Neural cell (in vitro differentiated cells): ENCODE results near the gene EEF1AKMT2. TPM values are rescaled to one million over a fixed set of nuclear protein-coding genes. Genes with fewer than 3 reads are reported as not detected.

Experiments
- H2AFZ ChIP-seq: fragments of 200-600, 300-800 bp; sonication (generic), shearing (Covaris generic); 2 replicates; pipeline ENCODE4 v1.6.0; 2014; ENCODE audit warnings: low read depth, mild to moderate bottlenecking, antibody characterized with exemption, low read length, moderate library complexity
- H3F3A ChIP-seq: fragments of 200-600 bp; shearing (Covaris generic); 2 replicates; pipeline ENCODE4 v1.6.1; 2016; ENCODE audit warnings: mild to moderate bottlenecking, moderate library complexity, mixed read lengths, antibody characterized with exemption, low read length; ENCODE audit not compliant: insufficient read depth, poor library complexity, severe bottlenecking
- H3K27ac ChIP-seq: fragments of 200-600, 300-800 bp; sonication (generic), shearing (Covaris generic); 2 replicates; pipeline ENCODE4 v1.5.1; 2014; ENCODE audit warnings: mild to moderate bottlenecking, low read length, moderate library complexity
- H3K27me3 ChIP-seq: fragments of 300-800, 200-600 bp; sonication (generic), shearing (Covaris generic); 2 replicates; pipeline ENCODE4 v1.6.0; 2014; ENCODE audit warnings: mild to moderate bottlenecking, low read depth, low read length, moderate library complexity; ENCODE audit not compliant: insufficient read depth
- H3K36me3 ChIP-seq: fragments of 300-800, 200-600 bp; sonication (generic), shearing (Covaris generic); 2 replicates; pipeline ENCODE4 v1.5.1; 2014; ENCODE audit warnings: mild to moderate bottlenecking, antibody characterized with exemption, low read length, moderate library complexity; ENCODE audit not compliant: insufficient read depth
- H3K4me2 ChIP-seq: fragments of 300-800, 200-600 bp; sonication (generic), shearing (Covaris generic); 2 replicates; pipeline ENCODE4 v1.6.0; 2014; ENCODE audit warnings: mild to moderate bottlenecking, low read length
- H3K4me3 ChIP-seq: fragments of 300-800, 200-600 bp; sonication (generic), shearing (Covaris generic); 2 replicates; pipeline ENCODE4 v1.5.1; 2014; ENCODE audit warnings: mild to moderate bottlenecking, low read length, moderate library complexity
- H3K79me2 ChIP-seq: fragments of 200-600 bp; shearing (Covaris generic); replicated peaks from 2 replicates; pipeline ENCODE4 v1.6.0; 2014; ENCODE audit warnings: mild to moderate bottlenecking, low read length, moderate library complexity; ENCODE audit not compliant: insufficient read depth
- H3K9ac ChIP-seq: fragments of 300-800, 200-600 bp; sonication (generic), shearing (Covaris generic); 2 replicates; pipeline ENCODE4 v1.6.1; 2016; ENCODE audit warnings: mild to moderate bottlenecking, low read length, mixed read lengths
- H3K9me2 ChIP-seq: fragments of 200-600 bp; shearing (Covaris generic); 2 replicates; pipeline ENCODE4 v1.6.1; 2016; ENCODE audit warnings: mild to moderate bottlenecking, low read length, mixed read lengths; ENCODE audit not compliant: insufficient read depth
- H3K9me3 ChIP-seq: fragments of 200-600, 300-800 bp; sonication (generic), shearing (Covaris generic); 2 replicates; pipeline ENCODE4 v1.6.1; 2016; ENCODE audit warnings: mild to moderate bottlenecking, mixed run types, low read length, moderate library complexity, mixed read lengths
- H4K20me1 ChIP-seq: fragments of 200-600 bp; shearing (Covaris generic); 2 replicates; pipeline ENCODE4 v1.6.1; 2016; ENCODE audit warnings: mild to moderate bottlenecking, mixed run types; ENCODE audit not compliant: insufficient read depth
- CTCF ChIP-seq: fragments of 450-650 bp; IDR thresholded peaks from 2 replicates; pipeline ENCODE4 v1.5.1; 2014; ENCODE audit warnings: antibody characterized with exemption, mild to moderate bottlenecking, moderate library complexity; ENCODE audit not compliant: poor library complexity, severe bottlenecking
- EP300 ChIP-seq: fragments of 450-650 bp; conservative IDR thresholded peaks from 2 replicates; pipeline ENCODE4 v1.6.1; 2014; ENCODE audit warnings: antibody characterized with exemption, mild to moderate bottlenecking, moderate library complexity; ENCODE audit not compliant: poor library complexity, severe bottlenecking
- EZH2 ChIP-seq: fragments of 200-600, 300-800 bp; shearing (Covaris generic), sonication (generic); IDR thresholded peaks from 2 replicates; pipeline ENCODE4 v1.6.1; 2014; ENCODE audit warnings: antibody characterized with exemption, low read length, borderline replicate concordance, mild to moderate bottlenecking; ENCODE audit not compliant: insufficient read depth, poor library complexity, severe bottlenecking
- MXI1 ChIP-seq: fragments of 450-650 bp; conservative IDR thresholded peaks from 2 replicates; pipeline ENCODE4 v1.6.1; 2014; ENCODE audit warnings: antibody characterized with exemption, mild to moderate bottlenecking; ENCODE audit not compliant: poor library complexity, severe bottlenecking
- POLR2AphosphoS5 ChIP-seq: IDR thresholded peaks from 2 replicates; pipeline ENCODE4 v1.6.1; 2012
- RAD21 ChIP-seq: fragments of 450-650 bp; conservative IDR thresholded peaks from 2 replicates; pipeline ENCODE4 v1.6.1; 2014; ENCODE audit warnings: antibody characterized with exemption, mild to moderate bottlenecking, moderate library complexity
- SMC3 ChIP-seq: fragments of 450-650 bp; conservative IDR thresholded peaks from 2 replicates; pipeline ENCODE4 v1.6.1; 2014; ENCODE audit warnings: antibody characterized with exemption, mild to moderate bottlenecking, moderate library complexity; ENCODE audit not compliant: poor library complexity
- TAF1 ChIP-seq: IDR thresholded peaks from 2 replicates; pipeline ENCODE4 v1.6.1; 2012; ENCODE audit warnings: low read depth
- polyA plus RNA-seq: library from polyadenylated mRNA; depleted of rRNA; stranded (reverse); fragments of >200 nt; gene quantifications from 2 replicates; pipeline ENCODE4 v1.2.3, GENCODE V29; 2014
- TF ChIP-seq, protein P1 (sequence below): IDR thresholded peaks from 2 replicates; pipeline ENCODE4 v1.6.1; 2012; ENCODE audit warnings: borderline replicate concordance

The EEF1AKMT2 gene
- polyA plus RNA-seq, 1 donor from 2014 or later: 63.7 TPM

DNA sequence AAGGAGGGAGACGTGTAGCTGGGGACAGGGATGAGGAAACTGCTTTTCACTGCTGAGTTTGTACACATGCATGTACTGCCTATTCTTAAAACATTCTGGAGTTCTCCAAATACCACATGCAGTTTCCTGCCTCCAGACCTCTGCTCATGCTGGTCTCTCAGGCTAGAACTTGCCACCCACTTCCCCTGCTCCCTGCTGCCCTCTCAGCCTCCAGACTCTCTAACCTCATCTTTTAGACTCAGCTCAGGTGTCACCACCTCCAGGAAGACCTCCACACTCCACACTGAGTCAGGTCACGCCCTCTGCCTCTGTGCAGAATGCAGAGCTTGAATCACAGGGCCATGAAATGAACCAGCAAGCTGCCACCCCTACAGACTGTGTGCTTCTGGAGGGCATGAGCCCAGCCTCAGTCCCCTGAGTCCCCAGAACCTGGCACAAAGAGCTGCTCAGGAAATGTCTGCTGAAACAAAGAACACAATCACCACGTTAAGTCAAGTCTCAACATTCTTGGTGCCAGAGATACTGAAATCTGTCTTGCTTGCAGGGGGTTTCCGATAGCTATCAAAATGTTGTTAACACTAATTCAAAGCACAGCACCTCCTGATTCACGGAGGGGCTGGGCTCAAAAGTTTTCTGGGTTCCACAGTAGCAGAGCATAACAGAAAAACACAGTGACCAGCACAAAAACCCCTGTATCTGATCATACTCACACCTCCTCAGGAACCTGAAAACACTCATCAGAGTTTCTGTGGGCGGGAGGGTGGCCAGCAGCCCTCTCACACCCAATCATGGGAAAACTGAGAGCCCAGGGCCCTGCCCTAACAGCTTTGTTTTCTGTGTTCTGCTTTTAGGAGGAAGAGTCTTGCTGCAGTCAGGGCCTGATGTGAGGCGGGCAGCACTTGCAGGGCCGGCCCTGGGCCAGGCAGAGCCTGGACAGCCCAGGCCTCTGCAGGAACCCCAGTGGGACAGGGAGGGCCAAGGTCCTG, 68.6 kb downstream of the EEF1AKMT2 start:
- Histone ChIP-seq H3F3A (no peaks in the 10 kb centered on the region), H3K9ac (no peak overlapping the region), H3K79me2 (peaks cover 26% of the 10 kb centered on the region), H3K27me3 (no peaks in the 10 kb centered on the region), H4K20me1 (peaks cover 4% of the 10 kb centered on the region), H3K36me3 (no peaks in the 10 kb centered on the region), H3K4me3 (no peak overlapping the region), H3K27ac (no peak overlapping the region), H3K9me3 (no peaks in the 10 kb centered on the region), H3K9me2 (no peaks in the 10 kb centered on the region), H2AFZ (no peak overlapping the region), H3K4me2 (no peak overlapping the region)
- no peak for TF ChIP-seq EP300
- TF ChIP-seq MXI1: no peak
- TF ChIP-seq, protein P1, sequence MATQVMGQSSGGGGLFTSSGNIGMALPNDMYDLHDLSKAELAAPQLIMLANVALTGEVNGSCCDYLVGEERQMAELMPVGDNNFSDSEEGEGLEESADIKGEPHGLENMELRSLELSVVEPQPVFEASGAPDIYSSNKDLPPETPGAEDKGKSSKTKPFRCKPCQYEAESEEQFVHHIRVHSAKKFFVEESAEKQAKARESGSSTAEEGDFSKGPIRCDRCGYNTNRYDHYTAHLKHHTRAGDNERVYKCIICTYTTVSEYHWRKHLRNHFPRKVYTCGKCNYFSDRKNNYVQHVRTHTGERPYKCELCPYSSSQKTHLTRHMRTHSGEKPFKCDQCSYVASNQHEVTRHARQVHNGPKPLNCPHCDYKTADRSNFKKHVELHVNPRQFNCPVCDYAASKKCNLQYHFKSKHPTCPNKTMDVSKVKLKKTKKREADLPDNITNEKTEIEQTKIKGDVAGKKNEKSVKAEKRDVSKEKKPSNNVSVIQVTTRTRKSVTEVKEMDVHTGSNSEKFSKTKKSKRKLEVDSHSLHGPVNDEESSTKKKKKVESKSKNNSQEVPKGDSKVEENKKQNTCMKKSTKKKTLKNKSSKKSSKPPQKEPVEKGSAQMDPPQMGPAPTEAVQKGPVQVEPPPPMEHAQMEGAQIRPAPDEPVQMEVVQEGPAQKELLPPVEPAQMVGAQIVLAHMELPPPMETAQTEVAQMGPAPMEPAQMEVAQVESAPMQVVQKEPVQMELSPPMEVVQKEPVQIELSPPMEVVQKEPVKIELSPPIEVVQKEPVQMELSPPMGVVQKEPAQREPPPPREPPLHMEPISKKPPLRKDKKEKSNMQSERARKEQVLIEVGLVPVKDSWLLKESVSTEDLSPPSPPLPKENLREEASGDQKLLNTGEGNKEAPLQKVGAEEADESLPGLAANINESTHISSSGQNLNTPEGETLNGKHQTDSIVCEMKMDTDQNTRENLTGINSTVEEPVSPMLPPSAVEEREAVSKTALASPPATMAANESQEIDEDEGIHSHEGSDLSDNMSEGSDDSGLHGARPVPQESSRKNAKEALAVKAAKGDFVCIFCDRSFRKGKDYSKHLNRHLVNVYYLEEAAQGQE: no peak
- TF ChIP-seq POLR2AphosphoS5: no peak
- no peak for TF ChIP-seq TAF1

GRCh38 chr10:124721330-124722045, 70.2 kb downstream of the EEF1AKMT2 start:
- Histone ChIP-seq H3K4me2 (no peak overlapping the region), H3K79me2 (peaks cover 24% of the 10 kb centered on the region), H2AFZ (no peak overlapping the region), H3F3A (no peaks in the 10 kb centered on the region), H4K20me1 (peaks cover 4% of the 10 kb centered on the region), H3K9me3 (no peaks in the 10 kb centered on the region), H3K27ac (no peak overlapping the region), H3K9me2 (no peaks in the 10 kb centered on the region), H3K36me3 (no peaks in the 10 kb centered on the region), H3K4me3 (no peak overlapping the region), H3K27me3 (no peaks in the 10 kb centered on the region), H3K9ac (no peak overlapping the region)
- no peak for TF ChIP-seq SMC3
- no peak for TF ChIP-seq CTCF
- no peak for TF ChIP-seq TAF1
- TF ChIP-seq POLR2AphosphoS5: no peak
- no peak for TF ChIP-seq EZH2
- no peak for TF ChIP-seq EP300
- TF ChIP-seq MXI1: no peak
- TF ChIP-seq, protein P1: no peak
- TF ChIP-seq RAD21: no peak
